Heart left ventricle (tissue), 16 donors: ENCODE results near the gene CFAP221. TPM values are rescaled to one million over a fixed set of nuclear protein-coding genes. Genes with fewer than 3 reads are reported as not detected.

ENCODE experiments used
- ATAC-seq, 4 donors: fragments of 200-7000 bp; cut with Tn5 transposase; one replicate each; pipeline ENCODE4 v1.9.1; 2020 to 2022; ENCODE audit warnings: moderate library complexity in 4 of 4, mild to moderate bottlenecking in 3 of 4, moderate number of reproducible peaks in 1 of 4
- DNase-seq, 5 donors: peaks; one replicate each; pipeline ENCODE4 v3.0.0-alpha.2; 2020
- H3K27ac ChIP-seq, 12 donors: fragments of 200-600 bp; sonication (generic) in 4 of 12; one replicate each; pipeline versions ENCODE4 v1.5.0 to v1.8.0; 2016 to 2022; ENCODE audit warnings: mild to moderate bottlenecking in 2 of 12
- H3K27me3 ChIP-seq, 9 donors: fragments of 200-600 bp; sonication (generic) in 2 of 9; one replicate each; pipeline versions ENCODE4 v1.5.1 to v1.8.0; 2016 to 2022; ENCODE audit warnings: mild to moderate bottlenecking in 3 of 9
- H3K36me3 ChIP-seq, 9 donors: fragments of 200-600 bp; sonication (generic) in 2 of 9; one replicate each; pipeline versions ENCODE4 v1.5.0 to v1.8.0; 2018 to 2022; ENCODE audit warnings: mild to moderate bottlenecking in 2 of 9
- H3K4me1 ChIP-seq, 12 donors: fragments of 200-600 bp; sonication (generic) in 4 of 12; one replicate each; pipeline versions ENCODE4 v1.5.0 to v1.8.0; 2016 to 2022; ENCODE audit warnings: mild to moderate bottlenecking in 3 of 12
- H3K4me3 ChIP-seq, 12 donors: fragments of 200-600 bp; sonication (generic) in 4 of 12; one replicate each; pipeline versions ENCODE4 v1.5.0 to v1.8.0; 2017 to 2022; ENCODE audit warnings: mild to moderate bottlenecking in 9 of 12, moderate library complexity in 4 of 12
- H3K9me3 ChIP-seq, 12 donors: fragments of 200-600 bp; sonication (generic) in 4 of 12; one replicate each; pipeline versions ENCODE4 v1.5.0 to v1.8.0; 2016 to 2022; ENCODE audit warnings: mild to moderate bottlenecking in 1 of 12
- CTCF ChIP-seq, 12 donors: fragments of 200-600 bp; sonication (generic) in 4 of 12; IDR thresholded peaks; one replicate each; pipeline versions ENCODE4 v1.5.0 to v1.8.0; 2018 to 2022; ENCODE audit warnings: antibody characterized with exemption in 12 of 12, mild to moderate bottlenecking in 5 of 12
- POLR2A ChIP-seq, 2 donors: fragments of 450-650 bp; IDR thresholded peaks; one replicate each; pipeline ENCODE4 v1.6.1; 2017; ENCODE audit warnings: antibody characterized with exemption in 2 of 2, mild to moderate bottlenecking in 2 of 2, moderate library complexity in 2 of 2
- WGBS, 4 donors: extraction: QIAGEN DNeasy Blood & Tissue Kit in 2 of 4; methylation state at CpG; one replicate each; pipeline versions ENCODE4 v1.1.5 to v1.1.7; 2013 to 2018; 5-methylcytosine and 5-hydroxymethylcytosine counted together
- intact Hi-C, 10 donors: fragments of 100-400 bp; cut with DNase I; formaldehyde crosslinking; loops; one replicate each; pipeline versions ENCODE4 v1.11.1 to v1.14.2; 2022
- polyA plus RNA-seq, 2 donors: library from polyadenylated mRNA; stranded (reverse); fragments of 200-250 nt; gene quantifications; one replicate each; pipeline ENCODE4 v1.2.3, GENCODE V29; 2013
- total RNA-seq, 9 donors: library from RNA; depleted of rRNA in 2 of 9; stranded (reverse); fragments of >200 nt in 2 of 9; fragmentation: NEBNext Ultra II Directional in 3 of 9; extraction: Animal tissue kit (Norgen Biotek cat#: 25700) in 3 of 9; gene quantifications; one replicate each; pipeline versions ENCODE4 v1.1.0 to v1.2.4, GENCODE V29; 2016 to 2023
- donor health status: ischemic (EF 13 %, LVEDD 7.1; RV severe dilation, severe dysfunction).
- donor health status: healthy with polysubstance abuse.
- donor health status: DM: no; HTN: yes; CAD: no.
- donor health status: DM: no; HTN: no; CAD: no.
- donor health status: ischemic (EF 25% LVEDD 6.9; RV normal size, moderate dysfunction).
- donor health status: ischemic (EF 25% LVEDD 5.7; RV mildly dilated, moderate dysfunction).
- donor health status: healthy.
- donor health status: DM: yes; HTN: yes; CAD: no.
- donor health status: ischemic (EF 35%, LVEDD 5.7; RV mildly dilated, moderate dysfunction).
- donor health status: nonischemic (EF 11% LVEDD 7.7; RV severe dilation, severe dysfunction).
- donor health status: DM: yes; HTN: yes; CAD: no.
- donor health status: PGD.
- donor health status: ischemic (EF 29% LVEDD 5.4; RV normal size, mild dysfunction).
- donor health status: nonischemic (EF 23%, LVEDD 6.1; RV moderate dilation, normal function).

The CFAP221 gene
- total and polyA plus RNA-seq, 11 donors, result 0.08 to 2.2 (median 1.4) TPM; not detected in 1

- peaks cover 0 to 25% (median 3%) of the 10 kb centered on the region in 12 donors for H3K4me1 ChIP-seq
- no peaks in the 10 kb centered on the region for H3K36me3 ChIP-seq
- WGBS, 4 donors, result 63 to 69% (median 69%) methylated on average over 2 of the region's 2 CpGs
- DNase-seq, result no peak
- no peak overlapping the region for H3K27ac ChIP-seq
- no peak overlapping the region for H3K4me3 ChIP-seq
- H3K27me3 ChIP-seq, result no peaks in the 10 kb centered on the region
- peak in 1 of 4 donors; percentile 22 for ATAC-seq
- intact Hi-C loops, result loop anchor here in 9 of 10 donors (2.0 to 10.0 kb wide), 10 partner anchors 50 to 475 kb away; partner anchors contain the start of gene PTPN4 (in 1 of the 9)
- H3K9me3 ChIP-seq, result peaks cover 0 to 7% (median 4%) of the 10 kb centered on the region in 12 donors
- no peak for TF ChIP-seq CTCF (IDR thresholded peaks at IDR 0.05)
- no peak for TF ChIP-seq POLR2A (IDR thresholded peaks at IDR 0.05)
Measured at GRCh38 chr2:119702203-119702917, 158.1 kb downstream of the CFAP221 start.

GRCh38 chr2:119702918-119703401, 158.7 kb downstream of the CFAP221 start:
- peaks cover 0 to 25% (median 3%) of the 10 kb centered on the region in 12 donors for H3K4me1 ChIP-seq
- DNase-seq (peak; percentile 64 to 86 (median 66)), ATAC-seq (peak; percentile 79 to 91 (median 90))
- 21 to 31% (median 26%) methylated on average over 10 to 13 of the region's 13 CpGs for WGBS, 4 donors
- H3K9me3 ChIP-seq, result peaks cover 0 to 7% (median 4%) of the 10 kb centered on the region in 12 donors
- TF ChIP-seq POLR2A (IDR thresholded peaks at IDR 0.05), result no peak
- peak; percentile 85 to 96 (median 92) for TF ChIP-seq CTCF (IDR thresholded peaks at IDR 0.05)
- H3K4me3 ChIP-seq, result no peak overlapping the region
- no peak overlapping the region for H3K27ac ChIP-seq
- H3K27me3 ChIP-seq, result no peaks in the 10 kb centered on the region
- intact Hi-C loops, result loop anchor here in 9 of 10 donors (2.0 to 10.0 kb wide), 10 partner anchors 49 to 474 kb away; partner anchors contain the start of gene PTPN4 (in 1 of the 9)
- H3K36me3 ChIP-seq, result no peaks in the 10 kb centered on the region

GRCh38 chr2:119703526-119703925, 159.3 kb downstream of the CFAP221 start:
- TF ChIP-seq CTCF (IDR thresholded peaks at IDR 0.05), result no peak
- TF ChIP-seq POLR2A (IDR thresholded peaks at IDR 0.05), result no peak
- ATAC-seq (no peak), DNase-seq (no peak)
- intact Hi-C loops, result loop anchor here in 9 of 10 donors (2.0 to 10.0 kb wide), 10 partner anchors 49 to 474 kb away; partner anchors contain the start of gene PTPN4 (in 1 of the 9)
- H3K27ac ChIP-seq, result no peak overlapping the region
- H3K9me3 ChIP-seq, result peaks cover 0 to 7% (median 4%) of the 10 kb centered on the region in 12 donors
- peaks cover 0 to 25% (median 3%) of the 10 kb centered on the region in 12 donors for H3K4me1 ChIP-seq
- no peaks in the 10 kb centered on the region for H3K36me3 ChIP-seq
- H3K27me3 ChIP-seq, result no peaks in the 10 kb centered on the region
- 70 to 91% (median 74%) methylated on average over 5 of the region's 5 CpGs for WGBS, 4 donors
- no peak overlapping the region for H3K4me3 ChIP-seq

- H3K4me1 ChIP-seq, result peaks cover 0 to 25% (median 3%) of the 10 kb centered on the region in 12 donors
- H3K27me3 ChIP-seq, result no peaks in the 10 kb centered on the region
- TF ChIP-seq POLR2A (IDR thresholded peaks at IDR 0.05), result no peak
- no peak for TF ChIP-seq CTCF (IDR thresholded peaks at IDR 0.05)
- intact Hi-C loops, result loop anchor here in 8 of 10 donors (5.0 to 10.0 kb wide), 7 partner anchors 48 to 473 kb away; partner anchors contain the start of gene PTPN4 (in 1 of the 8)
- DNase-seq, result no peak
- WGBS, 4 donors, result 36 to 74% (median 49%) methylated on average over 2 of the region's 2 CpGs
- no peaks in the 10 kb centered on the region for H3K36me3 ChIP-seq
- no peak overlapping the region for H3K4me3 ChIP-seq
- no peak overlapping the region for H3K27ac ChIP-seq
- H3K9me3 ChIP-seq, result peaks cover 0 to 7% (median 4%) of the 10 kb centered on the region in 12 donors
- peak in 2 of 4 donors; percentile 5 to 61 for ATAC-seq
Measured at GRCh38 chr2:119704670-119705120, 160.4 kb downstream of the CFAP221 start.
